Brain microvascular endothelial cell (primary cell): Measurements from ENCODE around the gene POLD3.

ENCODE experiments used
- DNase-seq: peaks from one replicate; pipeline ENCODE4 v3.0.0-alpha.2; 2020
- H3K27ac ChIP-seq: fragments of 250-450 bp; sonication (Bioruptor Pico); 2 replicates; pipeline ENCODE4 v1.5.1; 2020; ENCODE audit warnings: mild to moderate bottlenecking, moderate library complexity
- H3K27me3 ChIP-seq: fragments of 250-450 bp; sonication (Bioruptor Pico); replicated peaks from 2 replicates; pipeline ENCODE4 v1.5.1; 2020; ENCODE audit warnings: mild to moderate bottlenecking
- H3K36me3 ChIP-seq: fragments of 250-450 bp; sonication (Bioruptor Pico); replicated peaks from 2 replicates; pipeline ENCODE4 v1.5.1; 2020; ENCODE audit warnings: mild to moderate bottlenecking
- H3K4me3 ChIP-seq: 2 replicates; pipeline ENCODE4 v1.5.1; 2011; ENCODE audit warnings: low read depth, mild to moderate bottlenecking, control low read depth, low read length, moderate library complexity
- in situ Hi-C: cut with HindIII; loops from 2 replicates; pipeline ENCODE4 v1.10.0; 2017; ENCODE audit warnings: low sequenced_read_pairs, low pct_ligation_motif_present
- TF ChIP-seq, protein P1 (sequence below): IDR thresholded peaks from 2 replicates; pipeline ENCODE4 v1.5.1; 2011; ENCODE audit warnings: low read depth, mild to moderate bottlenecking, moderate library complexity, low read length, control low read depth, inconsistent platforms; ENCODE audit errors: missing control alignments

The POLD3 gene, protein sequence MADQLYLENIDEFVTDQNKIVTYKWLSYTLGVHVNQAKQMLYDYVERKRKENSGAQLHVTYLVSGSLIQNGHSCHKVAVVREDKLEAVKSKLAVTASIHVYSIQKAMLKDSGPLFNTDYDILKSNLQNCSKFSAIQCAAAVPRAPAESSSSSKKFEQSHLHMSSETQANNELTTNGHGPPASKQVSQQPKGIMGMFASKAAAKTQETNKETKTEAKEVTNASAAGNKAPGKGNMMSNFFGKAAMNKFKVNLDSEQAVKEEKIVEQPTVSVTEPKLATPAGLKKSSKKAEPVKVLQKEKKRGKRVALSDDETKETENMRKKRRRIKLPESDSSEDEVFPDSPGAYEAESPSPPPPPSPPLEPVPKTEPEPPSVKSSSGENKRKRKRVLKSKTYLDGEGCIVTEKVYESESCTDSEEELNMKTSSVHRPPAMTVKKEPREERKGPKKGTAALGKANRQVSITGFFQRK

DNA sequence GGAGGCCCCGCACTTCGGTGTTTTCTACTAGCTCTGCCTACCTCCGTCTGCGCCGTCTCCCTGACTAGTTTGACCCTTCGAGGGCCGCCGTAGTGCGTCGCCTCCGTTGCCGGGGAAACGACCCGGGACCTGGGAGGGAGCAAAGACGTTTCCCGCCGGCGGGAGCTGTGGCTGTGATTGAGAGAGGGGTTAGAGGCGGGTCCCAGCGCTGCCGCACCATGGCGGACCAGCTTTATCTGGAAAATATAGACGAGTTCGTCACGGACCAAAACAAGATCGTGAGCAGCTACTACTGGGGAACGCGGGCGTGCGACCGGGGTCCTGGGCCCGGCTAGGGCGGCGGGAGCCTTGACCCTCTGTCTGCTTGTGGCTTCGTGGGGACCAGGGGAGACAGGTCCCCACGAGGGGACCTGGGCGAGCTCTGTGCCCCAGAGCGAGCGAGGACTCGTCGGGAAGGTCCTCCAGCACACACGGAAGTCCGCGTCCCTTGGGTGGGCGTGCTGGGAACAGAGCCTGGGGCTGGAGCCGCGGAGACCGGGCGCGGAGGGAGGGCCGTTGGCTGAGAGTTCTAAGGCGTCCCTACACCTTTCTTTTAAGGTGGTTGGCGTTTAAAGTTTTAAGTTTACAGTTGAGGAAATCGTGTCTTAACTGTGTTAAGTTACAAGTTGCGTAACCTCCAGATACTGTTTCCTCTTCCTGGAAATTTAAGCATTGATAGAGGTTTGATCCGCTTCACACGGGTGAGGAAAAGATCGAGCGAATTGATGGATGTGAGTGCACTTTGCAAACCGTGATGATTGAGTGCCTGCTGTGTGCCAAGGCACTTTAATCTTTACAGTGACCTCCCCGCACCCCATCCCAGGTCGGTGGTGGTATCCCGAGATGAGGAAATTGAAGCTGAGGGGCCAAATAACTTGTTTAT lies at the start of gene POLD3:
TSS of gene POLD3 (plus strand) at position 142 of the 922 bp plus-strand sequence. CDS start at position 219, 77 bp downstream.
- H3K27me3 ChIP-seq, result no peaks in the 10 kb centered on the region
- H3K36me3 ChIP-seq, result no peaks in the 10 kb centered on the region
- peak within 1 kb of the TSS; percentile 90 for H3K4me3 ChIP-seq
- in situ Hi-C loops, result no loop called here
- H3K27ac ChIP-seq, result peak within 1 kb of the TSS; percentile 44
- peak; percentile 88 for DNase-seq
- TF ChIP-seq, protein P1, sequence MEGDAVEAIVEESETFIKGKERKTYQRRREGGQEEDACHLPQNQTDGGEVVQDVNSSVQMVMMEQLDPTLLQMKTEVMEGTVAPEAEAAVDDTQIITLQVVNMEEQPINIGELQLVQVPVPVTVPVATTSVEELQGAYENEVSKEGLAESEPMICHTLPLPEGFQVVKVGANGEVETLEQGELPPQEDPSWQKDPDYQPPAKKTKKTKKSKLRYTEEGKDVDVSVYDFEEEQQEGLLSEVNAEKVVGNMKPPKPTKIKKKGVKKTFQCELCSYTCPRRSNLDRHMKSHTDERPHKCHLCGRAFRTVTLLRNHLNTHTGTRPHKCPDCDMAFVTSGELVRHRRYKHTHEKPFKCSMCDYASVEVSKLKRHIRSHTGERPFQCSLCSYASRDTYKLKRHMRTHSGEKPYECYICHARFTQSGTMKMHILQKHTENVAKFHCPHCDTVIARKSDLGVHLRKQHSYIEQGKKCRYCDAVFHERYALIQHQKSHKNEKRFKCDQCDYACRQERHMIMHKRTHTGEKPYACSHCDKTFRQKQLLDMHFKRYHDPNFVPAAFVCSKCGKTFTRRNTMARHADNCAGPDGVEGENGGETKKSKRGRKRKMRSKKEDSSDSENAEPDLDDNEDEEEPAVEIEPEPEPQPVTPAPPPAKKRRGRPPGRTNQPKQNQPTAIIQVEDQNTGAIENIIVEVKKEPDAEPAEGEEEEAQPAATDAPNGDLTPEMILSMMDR, result no peak

DNA sequence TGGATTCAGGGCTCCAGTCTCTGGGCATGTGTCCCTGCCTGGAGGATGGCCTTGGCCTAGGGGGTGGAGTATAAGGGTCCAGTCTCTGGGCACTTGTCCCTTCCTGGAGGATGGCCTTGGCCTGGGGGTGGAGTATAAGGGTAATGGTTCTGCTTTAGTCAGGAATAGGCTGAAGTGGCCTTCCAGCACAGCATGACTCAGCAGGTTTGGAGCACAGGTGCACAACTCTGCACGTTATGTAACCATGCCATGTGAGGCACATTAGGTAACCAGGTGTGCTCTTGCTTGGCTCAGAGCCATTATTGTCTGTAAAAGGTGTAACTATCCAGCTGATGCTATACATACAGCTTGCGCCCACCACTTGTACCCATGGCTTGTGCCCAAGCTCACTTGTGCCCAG lies 48.4 kb upstream of the POLD3 start:
- no peak overlapping the region for H3K4me3 ChIP-seq
- in situ Hi-C loops, result no loop called here
- no peak overlapping the region for H3K27ac ChIP-seq
- H3K36me3 ChIP-seq, result no peaks in the 10 kb centered on the region
- TF ChIP-seq, protein P1, result no peak
- H3K27me3 ChIP-seq, result no peaks in the 10 kb centered on the region
- DNase-seq, result no peak

DNA sequence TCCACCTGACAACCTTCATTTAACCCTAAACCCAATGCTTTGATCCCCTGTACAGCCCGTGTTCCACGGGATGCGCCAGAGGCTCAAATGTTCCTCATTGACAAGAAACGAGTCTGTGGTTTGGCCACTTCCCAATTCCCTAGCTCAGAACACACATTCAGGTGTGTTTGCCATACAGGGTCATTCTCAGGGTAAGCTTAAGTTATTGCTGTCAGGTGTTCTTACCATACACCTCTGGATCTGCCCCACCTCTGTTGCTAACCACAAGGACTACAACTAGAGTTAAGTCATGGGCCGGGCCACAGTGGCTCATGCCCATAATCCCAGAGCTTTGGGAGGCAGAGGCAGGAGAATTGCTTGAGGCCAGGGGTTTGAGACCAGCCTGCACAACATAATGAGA lies 45.6 kb upstream of the POLD3 start:
- TF ChIP-seq, protein P1, result no peak
- Histone ChIP-seq H3K27ac (no peak overlapping the region), H3K27me3 (no peaks in the 10 kb centered on the region), H3K4me3 (no peak overlapping the region), H3K36me3 (no peaks in the 10 kb centered on the region)
- no peak for DNase-seq
- in situ Hi-C loops, result no loop called here

DNA sequence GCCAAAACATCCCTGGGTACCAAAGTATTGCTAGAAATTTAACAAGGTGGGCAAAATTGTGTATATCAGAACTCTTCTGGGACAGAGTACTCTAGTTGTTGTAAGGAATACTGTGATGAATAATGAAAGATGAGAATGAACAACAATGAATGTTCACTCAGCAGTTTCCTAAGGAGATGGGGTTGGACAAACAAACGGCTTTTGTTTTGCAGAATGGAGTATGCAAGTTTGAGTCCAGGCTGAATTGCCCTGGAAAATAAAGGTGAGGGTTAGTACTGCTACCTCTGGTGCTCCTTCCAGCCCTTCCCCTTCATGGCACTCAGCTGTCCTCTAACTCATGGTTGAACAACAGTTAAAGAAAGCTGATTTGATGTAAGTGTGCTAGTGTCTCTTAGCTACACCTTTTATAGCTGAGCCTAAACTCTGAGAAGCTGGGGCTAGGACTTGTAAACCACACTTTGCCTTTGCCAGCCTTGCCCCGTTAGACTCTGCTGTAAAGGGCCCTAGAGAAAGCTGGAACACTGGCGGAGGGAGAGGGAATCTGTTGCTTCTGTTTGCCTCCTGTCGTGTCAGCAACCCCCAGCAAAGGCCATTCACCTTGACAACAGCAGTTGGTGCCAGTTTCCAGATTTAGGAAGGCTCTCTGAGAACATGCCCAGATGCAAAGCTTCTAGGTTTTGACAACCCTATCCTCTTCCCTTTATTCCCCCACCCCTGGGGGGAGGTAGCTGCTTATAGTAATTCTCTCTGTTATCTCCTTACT lies 41.2 kb upstream of the POLD3 start:
- TF ChIP-seq, protein P1, result no peak
- DNase-seq, result no peak
- Histone ChIP-seq H3K27me3 (no peaks in the 10 kb centered on the region), H3K4me3 (no peak overlapping the region), H3K27ac (no peak overlapping the region), H3K36me3 (no peaks in the 10 kb centered on the region)
- in situ Hi-C loops, result loop anchor here (25.0 kb wide), 1 partner anchor 89 kb away; the partner anchor contains the start of gene KCNE3

DNA sequence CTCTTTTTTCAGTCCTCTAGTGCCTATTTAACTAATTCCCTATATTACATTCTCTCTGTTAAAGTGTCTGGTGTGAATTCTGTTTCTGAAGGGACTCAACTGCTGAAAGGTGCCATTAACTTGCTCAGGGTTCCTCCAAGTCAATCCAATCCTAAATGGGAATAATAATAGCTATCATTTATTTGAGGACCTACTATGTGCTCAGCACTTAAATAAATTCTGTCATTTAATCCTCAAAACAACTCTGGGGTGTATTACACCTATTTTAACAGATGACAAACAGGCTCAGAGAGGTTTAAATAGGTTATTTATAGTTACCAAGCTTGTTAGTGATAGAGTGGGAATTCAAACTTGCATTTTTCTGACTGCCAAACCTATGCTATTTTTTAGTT lies 40.6 kb upstream of the POLD3 start:
- DNase-seq, result no peak
- TF ChIP-seq, protein P1, result no peak
- in situ Hi-C loops, result loop anchor here (25.0 kb wide), 1 partner anchor 89 kb away; the partner anchor contains the start of gene KCNE3
- no peak overlapping the region for H3K27ac ChIP-seq
- H3K27me3 ChIP-seq, result no peaks in the 10 kb centered on the region
- no peak overlapping the region for H3K4me3 ChIP-seq
- no peaks in the 10 kb centered on the region for H3K36me3 ChIP-seq
